Aorta (tissue), 5 donors: ENCODE data around the gene PNMA6E. TPM values are rescaled to one million over a fixed set of nuclear protein-coding genes. Genes with fewer than 3 reads are reported as not detected.

Experiments used
- ATAC-seq: fragments of 200-7000 bp; cut with Tn5 transposase; one replicate; pipeline ENCODE4 v1.9.1; 2022; ENCODE audit warnings: moderate library complexity; ENCODE audit not compliant: low FRiP score
- DNase-seq, 2 donors: peaks; one replicate each; pipeline ENCODE4 v3.0.0-alpha.2; 2020
- H3K27ac ChIP-seq, 2 donors: one replicate each; pipeline ENCODE4 v1.5.1; 2013; ENCODE audit warnings: low read length in 2 of 2, mild to moderate bottlenecking in 2 of 2, moderate library complexity in 2 of 2, control low read depth in 1 of 2, inconsistent platforms in 1 of 2, low read depth in 1 of 2
- H3K27me3 ChIP-seq, 2 donors: one replicate each; pipeline ENCODE4 v1.6.1; 2013; ENCODE audit warnings: control low read depth in 1 of 2, low read length in 1 of 2, mild to moderate bottlenecking in 1 of 2, moderate library complexity in 1 of 2; ENCODE audit not compliant: insufficient read depth in 2 of 2, control insufficient read depth in 1 of 2
- H3K36me3 ChIP-seq, 2 donors: one replicate each; pipeline ENCODE4 v1.6.1; 2013; ENCODE audit warnings: control low read depth in 1 of 2, low read length in 1 of 2, mild to moderate bottlenecking in 1 of 2; ENCODE audit not compliant: insufficient read depth in 2 of 2, control insufficient read depth in 1 of 2
- H3K4me1 ChIP-seq, 2 donors: one replicate each; pipeline ENCODE4 v1.6.1; 2013; ENCODE audit warnings: low read length in 2 of 2, control low read depth in 1 of 2, mild to moderate bottlenecking in 1 of 2, moderate library complexity in 1 of 2; ENCODE audit not compliant: insufficient read depth in 2 of 2, control insufficient read depth in 1 of 2
- H3K4me3 ChIP-seq, 2 donors: one replicate each; pipeline ENCODE4 v1.5.1; 2013; ENCODE audit warnings: low read length in 2 of 2, control low read depth in 1 of 2, mild to moderate bottlenecking in 1 of 2
- H3K9me3 ChIP-seq: one replicate; pipeline ENCODE4 v1.6.1; 2013; ENCODE audit warnings: mild to moderate bottlenecking, low read length; ENCODE audit not compliant: control insufficient read depth
- whole genome bisulfite sequencing, 2 donors: extraction: QIAGEN DNeasy Blood & Tissue Kit; methylation state at CpG; one replicate each; pipeline ENCODE4 v1.1.7; 2013; 5-methylcytosine and 5-hydroxymethylcytosine counted together
- intact Hi-C, 2 donors: fragments of 100-400 bp; cut with DNase I; formaldehyde crosslinking; loops; one replicate each; pipeline versions ENCODE4 v1.14.2 to v1.15.0; 2022
- polyA plus RNA-seq, 2 donors: library from polyadenylated mRNA; stranded (reverse); fragments of 200-250 nt; gene quantifications; one replicate each; pipeline ENCODE4 v1.2.3, GENCODE V29; 2013
- total RNA-seq, 2 donors: library from RNA; stranded (reverse); fragmentation: NEBNext Ultra II Directional; extraction: Animal tissue kit (Norgen Biotek cat#: 25700); gene quantifications; one replicate each; pipeline ENCODE4 v1.2.1, GENCODE V29; 2021
- donor health status: healthy with polysubstance abuse.
- donor health status: Bipolar disorder and iron deficiency.
- donor health status: DM: no; HTN: no; CAD: no.
- donor health status: DM: no; HTN: no; CAD: no.
- donor health status: DM: yes; HTN: yes; CAD: no.

The PNMA6E gene
- total and polyA plus RNA-seq, 4 donors = not detected

DNA sequence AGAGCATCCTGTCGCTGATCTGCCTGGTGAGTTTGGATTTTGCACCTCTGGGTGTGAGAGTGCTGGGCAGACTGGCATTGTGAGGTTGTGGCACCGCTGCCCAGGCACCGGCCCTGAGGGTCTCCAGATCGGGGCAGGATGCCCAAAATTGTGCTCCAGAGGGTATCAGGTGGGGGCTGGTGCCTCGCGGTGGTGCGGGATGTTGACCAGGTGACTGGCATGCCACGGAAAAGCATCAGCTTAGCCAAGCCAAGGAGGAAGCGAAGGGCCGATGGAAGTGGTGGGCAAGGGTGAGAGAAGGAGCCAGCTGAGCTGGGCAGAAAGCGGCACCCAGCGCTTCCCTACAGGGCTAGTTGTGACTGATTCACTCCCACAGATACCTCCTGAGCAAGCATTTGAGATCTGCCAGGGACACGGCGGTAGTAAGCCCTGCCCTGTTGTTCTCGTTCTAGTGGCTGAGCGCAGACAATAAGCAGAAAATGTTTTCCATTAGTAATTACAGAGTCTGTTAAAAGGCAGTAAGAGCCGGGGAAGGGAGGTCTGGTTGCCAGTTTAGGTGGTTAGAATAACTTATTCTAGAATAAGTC lies 10.9 kb upstream of the PNMA6E start:
- Histone ChIP-seq H3K9me3 (no peaks in the 10 kb centered on the region), H3K4me1 (peaks cover 0 to 3% of the 10 kb centered on the region in 2 donors), H3K27ac (no peak overlapping the region), H3K27me3 (no peaks in the 10 kb centered on the region), H3K4me3 (no peak overlapping the region), H3K36me3 (no peaks in the 10 kb centered on the region)
- WGBS, 2 donors = 47 to 65% methylated on average over 17 of the region's 17 CpGs
- intact Hi-C loops = no loop called here
- DNase-seq = peak in 1 of 2 donors; percentile 72
- no peak for ATAC-seq

DNA sequence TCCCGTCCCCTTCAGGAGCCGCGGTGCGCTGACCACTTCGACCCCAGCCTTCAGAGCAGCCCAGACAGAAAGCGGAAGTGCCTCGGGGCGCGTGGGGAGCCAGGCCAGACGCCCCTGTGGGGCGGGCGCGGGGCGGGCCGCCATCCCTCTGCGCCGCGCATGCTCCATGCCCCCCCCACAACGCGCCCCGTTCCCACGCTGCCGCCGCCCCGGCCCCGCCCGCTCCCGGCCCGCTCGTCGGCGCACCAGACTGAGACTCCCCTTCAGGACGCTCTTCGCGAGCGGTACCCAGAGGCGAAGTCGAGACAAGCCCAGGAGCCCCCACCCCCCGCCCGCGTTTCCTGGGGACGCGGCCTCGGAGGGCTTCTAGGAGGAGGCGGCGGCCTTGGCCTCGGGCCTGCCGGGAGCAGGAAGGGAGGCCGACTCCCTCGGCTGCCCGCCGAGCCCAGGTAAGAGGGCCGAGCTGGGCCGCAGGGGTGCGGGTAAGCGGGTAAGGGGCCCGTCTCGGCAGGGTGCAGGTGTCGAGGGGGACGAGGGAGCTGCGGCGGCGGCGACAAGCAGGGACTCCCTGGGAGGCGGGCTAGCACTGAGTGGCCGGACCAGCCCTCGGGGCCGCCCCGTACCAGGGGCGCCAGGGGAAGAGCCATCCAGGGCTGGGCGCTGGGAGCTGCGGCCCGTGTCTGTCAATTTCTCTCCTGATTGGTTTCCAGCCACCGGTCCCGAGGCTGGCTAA lies 10.3 kb upstream of the PNMA6E start, which contains the start of gene ZFP92:
Gene ZFP92 (plus strand): TSS at position 218 of the 733 bp plus-strand sequence. CDS start 6,851 bp downstream, outside the sequence.
- peak in 1 of 2 donors; percentile 80 for DNase-seq
- H3K9me3 ChIP-seq = no peaks in the 10 kb centered on the region
- no peaks in the 10 kb centered on the region for H3K36me3 ChIP-seq
- intact Hi-C loops = no loop called here
- no peak within 1 kb of the TSS for H3K27ac ChIP-seq
- peak within 1 kb of the TSS; percentile 28 to 44 for H3K4me3 ChIP-seq
- peak; percentile 31 for ATAC-seq
- no peaks in the 10 kb centered on the region for H3K27me3 ChIP-seq
- H3K4me1 ChIP-seq = peaks cover 0 to 3% of the 10 kb centered on the region in 2 donors
- 1 to 32% methylated on average over 49 to 75 of the region's 75 CpGs for WGBS, 2 donors

DNA sequence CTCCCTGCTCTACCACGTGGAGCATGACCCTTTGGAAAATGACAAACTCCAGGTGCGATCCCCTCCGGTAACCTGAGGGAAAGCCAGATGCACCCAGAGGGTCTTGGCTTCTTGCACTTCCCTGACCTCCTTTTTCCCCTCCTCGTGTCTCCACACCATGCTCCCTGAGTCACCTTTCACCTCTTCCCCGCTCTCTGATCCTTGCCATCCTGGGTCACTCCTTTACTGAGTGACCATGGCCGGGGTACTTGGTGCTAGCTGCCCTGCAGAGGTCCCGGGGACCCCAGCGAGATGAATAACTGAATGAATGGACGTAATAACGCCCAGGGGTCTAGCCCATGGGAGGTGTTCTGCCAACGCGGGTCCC lies 9.7 kb upstream of the PNMA6E start:
- H3K9me3 ChIP-seq = no peaks in the 10 kb centered on the region
- no peaks in the 10 kb centered on the region for H3K36me3 ChIP-seq
- H3K4me3 ChIP-seq = no peak overlapping the region
- no peak for DNase-seq
- ATAC-seq = no peak
- peaks cover 0 to 3% of the 10 kb centered on the region in 2 donors for H3K4me1 ChIP-seq
- intact Hi-C loops = no loop called here
- WGBS, 2 donors = 46 to 61% methylated on average over 12 of the region's 12 CpGs
- H3K27me3 ChIP-seq = no peaks in the 10 kb centered on the region
- H3K27ac ChIP-seq = no peak overlapping the region

DNA sequence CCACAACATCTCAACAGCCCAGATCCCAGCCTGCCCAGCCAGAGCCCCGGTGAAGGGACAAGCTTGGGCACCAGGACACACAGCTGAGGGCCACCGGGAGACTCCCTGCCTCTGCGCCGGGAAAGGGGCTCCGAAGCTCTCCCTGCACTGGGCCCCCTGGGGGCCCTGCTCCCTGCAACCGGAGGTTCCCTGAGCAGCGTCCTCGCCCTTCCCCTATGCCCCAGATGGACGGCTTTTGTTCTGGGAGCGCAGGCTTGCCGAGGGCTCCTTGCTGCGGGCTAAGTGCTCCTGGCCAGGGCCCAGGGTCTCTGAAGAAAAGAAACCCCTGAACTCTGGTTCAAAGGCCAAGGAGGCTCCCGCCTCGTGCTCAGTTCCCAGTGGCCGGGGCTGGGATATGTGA lies 9.2 kb upstream of the PNMA6E start:
- H3K27me3 ChIP-seq = no peaks in the 10 kb centered on the region
- H3K4me1 ChIP-seq = peaks cover 0 to 3% of the 10 kb centered on the region in 2 donors
- no peak for ATAC-seq
- H3K27ac ChIP-seq = no peak overlapping the region
- no peaks in the 10 kb centered on the region for H3K9me3 ChIP-seq
- DNase-seq = peak in 1 of 2 donors; percentile 40
- no peak overlapping the region for H3K4me3 ChIP-seq
- intact Hi-C loops = no loop called here
- 92 to 94% methylated on average over 15 of the region's 15 CpGs for WGBS, 2 donors
- H3K36me3 ChIP-seq = no peaks in the 10 kb centered on the region

DNA sequence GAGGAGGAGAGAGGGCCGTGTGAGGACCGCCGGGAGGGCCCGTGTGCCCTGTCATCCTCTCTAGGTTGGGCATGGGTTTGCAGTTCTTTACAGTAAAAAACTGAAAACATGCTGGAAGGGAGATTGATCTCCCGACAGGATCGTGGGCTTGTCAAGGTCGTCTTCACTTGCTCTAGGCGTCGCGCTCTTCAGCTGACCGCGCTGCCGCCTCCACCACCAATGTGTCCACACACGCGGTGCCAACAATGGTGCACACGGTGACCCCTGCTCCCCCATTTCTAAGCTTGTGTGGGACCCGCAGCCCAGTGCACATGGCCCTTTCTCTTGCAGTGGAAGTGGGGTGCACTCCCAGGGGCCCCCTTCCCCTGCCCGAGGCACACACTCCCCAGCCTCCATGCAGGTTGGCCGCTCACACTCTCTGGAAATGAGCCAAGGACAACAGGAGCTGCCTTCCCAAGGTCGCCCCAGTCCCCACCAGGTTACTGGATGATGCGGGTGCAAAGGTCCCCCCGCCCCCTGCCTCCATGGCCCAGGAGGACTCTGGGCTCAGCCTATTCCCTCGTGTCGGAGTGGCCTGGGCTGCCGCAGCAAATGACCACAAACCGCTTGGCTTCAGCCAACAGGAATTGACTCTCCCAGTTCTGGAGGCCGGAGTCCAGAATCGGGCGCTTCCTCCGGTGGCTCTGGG lies 8.4 kb upstream of the PNMA6E start:
- H3K27ac ChIP-seq = no peak overlapping the region
- no peaks in the 10 kb centered on the region for H3K27me3 ChIP-seq
- H3K9me3 ChIP-seq = no peaks in the 10 kb centered on the region
- DNase-seq (peak in 1 of 2 donors; percentile 60), ATAC-seq (no peak)
- H3K4me3 ChIP-seq = no peak overlapping the region
- WGBS, 2 donors = 87 to 96% methylated on average over 28 to 30 of the region's 30 CpGs
- intact Hi-C loops = no loop called here
- no peaks in the 10 kb centered on the region for H3K36me3 ChIP-seq
- H3K4me1 ChIP-seq = peaks cover 0 to 3% of the 10 kb centered on the region in 2 donors

DNA sequence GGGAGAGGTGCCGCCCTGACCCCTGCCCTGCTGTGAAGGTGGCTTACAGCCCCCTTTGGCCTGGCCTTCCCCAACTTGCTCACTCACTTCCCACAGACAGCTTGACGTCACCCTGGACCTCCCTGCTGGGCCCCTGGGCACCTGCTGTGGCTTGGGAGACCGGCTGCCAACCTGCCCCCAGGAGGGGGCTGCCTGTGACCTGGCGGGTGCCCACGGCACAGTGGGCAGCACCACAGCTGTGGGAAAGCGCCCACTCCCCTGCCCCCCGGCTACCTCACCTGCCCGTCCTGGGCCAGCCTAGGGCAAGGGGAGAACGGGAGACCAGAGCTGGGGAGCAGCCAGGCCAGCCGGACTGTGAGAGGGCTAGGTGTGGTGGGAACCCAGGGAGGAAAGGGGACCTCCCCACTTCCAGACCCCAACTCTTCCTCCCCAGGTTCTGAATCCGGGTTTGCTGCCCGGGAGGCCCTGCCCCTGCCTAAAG lies 7.8 kb upstream of the PNMA6E start:
- H3K9me3 ChIP-seq = no peaks in the 10 kb centered on the region
- DNase-seq (peak in 1 of 2 donors; percentile 53), ATAC-seq (no peak)
- no peak overlapping the region for H3K27ac ChIP-seq
- no peak overlapping the region for H3K4me3 ChIP-seq
- H3K27me3 ChIP-seq = no peaks in the 10 kb centered on the region
- intact Hi-C loops = no loop called here
- peaks cover 0 to 3% of the 10 kb centered on the region in 2 donors for H3K4me1 ChIP-seq
- no peaks in the 10 kb centered on the region for H3K36me3 ChIP-seq
- WGBS, 2 donors = 80 to 95% methylated on average over 11 to 12 of the region's 12 CpGs

DNA sequence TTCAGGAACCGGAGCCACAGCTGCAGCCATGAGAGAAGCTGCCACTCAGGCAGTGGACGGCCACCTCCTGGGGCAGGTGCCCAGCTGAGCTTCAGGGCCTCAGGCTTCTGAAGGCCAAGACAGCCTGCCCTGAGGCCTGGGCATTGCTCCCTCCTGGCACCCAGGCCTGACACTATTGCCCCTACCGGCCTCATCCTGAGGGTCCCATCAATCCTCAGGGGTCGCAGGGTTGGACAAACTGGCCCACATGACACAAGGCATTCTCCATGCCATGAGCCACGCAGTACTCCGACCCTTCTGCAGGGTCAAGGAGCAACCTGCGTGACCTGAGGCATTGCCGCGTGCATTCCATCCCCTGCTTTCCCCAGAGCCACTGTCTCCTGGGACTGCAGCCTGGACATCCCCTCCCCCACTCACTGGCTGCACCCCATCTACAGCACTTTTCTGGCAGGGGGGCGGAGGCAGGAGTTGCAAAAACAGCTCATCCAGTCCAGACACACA lies 7.1 kb upstream of the PNMA6E start:
- Histone ChIP-seq H3K9me3 (no peaks in the 10 kb centered on the region), H3K4me1 (peaks cover 0 to 3% of the 10 kb centered on the region in 2 donors), H3K4me3 (no peak overlapping the region), H3K36me3 (no peaks in the 10 kb centered on the region), H3K27me3 (no peaks in the 10 kb centered on the region), H3K27ac (no peak overlapping the region)
- WGBS, 2 donors = 84 to 86% methylated on average over 10 of the region's 10 CpGs
- ATAC-seq = no peak
- intact Hi-C loops = no loop called here
- DNase-seq = peak in 1 of 2 donors; percentile 68

DNA sequence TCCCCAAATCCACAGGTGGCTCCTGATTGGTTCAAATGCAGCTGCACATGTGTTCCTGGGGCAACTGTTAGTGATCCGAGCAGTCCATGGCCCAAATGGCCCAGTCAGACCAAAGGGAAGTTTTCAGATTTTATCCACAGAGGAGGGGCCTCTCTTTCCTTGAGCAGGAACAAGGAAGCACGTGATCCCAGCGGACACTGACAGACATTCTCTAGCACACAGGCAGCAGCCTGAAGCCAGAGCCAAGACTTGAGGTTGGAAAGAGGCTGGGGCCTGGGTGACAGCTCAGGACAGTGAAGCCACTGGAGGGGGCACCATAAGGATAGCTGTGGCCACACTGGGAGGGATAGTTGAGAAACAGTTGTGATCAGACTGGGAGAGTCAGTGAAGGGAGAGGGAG lies 6.6 kb upstream of the PNMA6E start:
- no peak for ATAC-seq
- H3K36me3 ChIP-seq = no peaks in the 10 kb centered on the region
- H3K4me3 ChIP-seq = no peak overlapping the region
- no peak for DNase-seq
- WGBS, 2 donors = 78 to 85% methylated on average over 3 of the region's 3 CpGs
- H3K4me1 ChIP-seq = peaks cover 0 to 3% of the 10 kb centered on the region in 2 donors
- no peaks in the 10 kb centered on the region for H3K27me3 ChIP-seq
- no peaks in the 10 kb centered on the region for H3K9me3 ChIP-seq
- intact Hi-C loops = no loop called here
- H3K27ac ChIP-seq = no peak overlapping the region
